ENCODE results near the gene PBX1. TPM values are rescaled to one million over a fixed set of nuclear protein-coding genes. Genes with fewer than 3 reads are reported as not detected.
"Not testable (repeated sequence)": the region's sequence is repeated elsewhere in the genome, so short reads cannot be mapped to it uniquely, and the experiment has no call there.

Gene PBX1
- total RNA-seq, 2 experiments from 2014 or later, result not detected

DNA sequence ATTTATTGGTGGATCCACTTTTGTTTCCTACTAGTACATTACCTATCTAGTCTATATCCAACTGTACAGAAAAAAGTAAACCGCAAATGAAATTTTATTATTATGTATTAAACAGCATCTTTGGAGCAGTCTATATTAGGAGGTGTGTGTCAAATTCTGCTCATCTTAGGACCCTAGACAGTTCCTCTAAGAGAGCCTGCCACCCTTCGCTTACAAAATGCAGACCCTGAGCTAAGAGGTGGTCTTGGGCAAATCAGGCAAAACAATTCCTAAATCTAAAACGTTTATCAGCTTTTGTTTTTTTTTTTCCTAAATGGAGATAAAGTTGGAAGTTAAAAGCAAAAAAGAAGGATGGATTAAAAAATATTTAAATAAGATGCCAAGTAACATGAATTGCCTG is 85.3 kb downstream of the PBX1 start:
- ChIA-PET POLR2A (no interaction called here), CTCF (no interaction called here)
- Mint-ChIP-seq H3K36me3 (ENCODE audit: low read depth) (no peaks in the 10 kb centered on the region), H3K4me3 (no peak overlapping the region), H3K27me3 (ENCODE audit: low read depth) (no peaks in the 10 kb centered on the region), H3K27ac (no peak overlapping the region), H3K9me3 (ENCODE audit: insufficient read depth) (no peaks in the 10 kb centered on the region), H3K4me1 (ENCODE audit: low read depth) (no peaks in the 10 kb centered on the region)
- no peak for ATAC-seq
- DNase-seq, result no peak

- ChIA-PET CTCF (no interaction called here), POLR2A (no interaction called here)
- no peaks in the 10 kb centered on the region for H3K36me3 Mint-ChIP-seq (ENCODE audit: low read depth)
- H3K9me3 Mint-ChIP-seq (ENCODE audit: insufficient read depth), result no peaks in the 10 kb centered on the region
- ATAC-seq (no peak), DNase-seq (no peak)
- no peaks in the 10 kb centered on the region for H3K27me3 Mint-ChIP-seq (ENCODE audit: low read depth)
- no peaks in the 10 kb centered on the region for H3K4me1 Mint-ChIP-seq (ENCODE audit: low read depth)
- H3K4me3 Mint-ChIP-seq, result no peak overlapping the region
- H3K27ac Mint-ChIP-seq, result no peak overlapping the region
Measured at GRCh38 chr1:164644774-164645644, 86.0 kb downstream of the PBX1 start.

DNA sequence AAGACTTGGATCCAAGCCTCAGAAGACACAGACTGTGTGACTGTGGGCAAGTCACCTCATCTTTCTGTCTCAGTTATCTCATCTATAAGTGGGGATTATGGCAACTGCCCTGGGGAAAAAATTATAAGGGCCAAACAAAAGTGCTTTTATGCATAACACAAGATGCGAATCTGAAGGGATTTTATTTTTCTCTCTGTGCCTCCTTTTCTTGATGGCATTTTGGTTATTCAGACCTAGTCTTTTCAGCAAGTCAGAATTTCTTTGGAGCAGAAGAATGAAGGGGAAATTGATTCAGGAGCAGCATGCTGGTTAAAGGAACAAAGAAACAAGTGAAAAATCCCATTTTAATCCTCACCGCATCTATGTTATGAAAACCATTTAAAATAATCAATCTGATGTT is 86.9 kb downstream of the PBX1 start:
- ChIA-PET POLR2A (no interaction called here), CTCF (no interaction called here)
- no peak overlapping the region for H3K4me3 Mint-ChIP-seq
- DNase-seq, result no peak
- H3K27me3 Mint-ChIP-seq (ENCODE audit: low read depth), result no peaks in the 10 kb centered on the region
- ATAC-seq, result no peak
- H3K4me1 Mint-ChIP-seq (ENCODE audit: low read depth), result no peaks in the 10 kb centered on the region
- H3K9me3 Mint-ChIP-seq (ENCODE audit: insufficient read depth), result no peaks in the 10 kb centered on the region
- no peak overlapping the region for H3K27ac Mint-ChIP-seq
- H3K36me3 Mint-ChIP-seq (ENCODE audit: low read depth), result no peaks in the 10 kb centered on the region

GRCh38 chr1:164647211-164647610 is 88.2 kb downstream of the PBX1 start:
- Mint-ChIP-seq H3K27me3 (ENCODE audit: low read depth) (peaks cover 3% of the 10 kb centered on the region), H3K36me3 (ENCODE audit: low read depth) (no peaks in the 10 kb centered on the region), H3K27ac (no peak overlapping the region), H3K4me1 (ENCODE audit: low read depth) (peaks cover 6% of the 10 kb centered on the region), H3K9me3 (ENCODE audit: insufficient read depth) (no peaks in the 10 kb centered on the region), H3K4me3 (no peak overlapping the region)
- DNase-seq, result no peak
- ChIA-PET POLR2A (no interaction called here), CTCF (no interaction called here)
- no peak for ATAC-seq

- no peaks in the 10 kb centered on the region for H3K9me3 Mint-ChIP-seq (ENCODE audit: insufficient read depth)
- no peak for DNase-seq
- H3K36me3 Mint-ChIP-seq (ENCODE audit: low read depth), result no peaks in the 10 kb centered on the region
- H3K4me1 Mint-ChIP-seq (ENCODE audit: low read depth), result peaks cover 6% of the 10 kb centered on the region
- no peak overlapping the region for H3K4me3 Mint-ChIP-seq
- ATAC-seq, result no peak
- ChIA-PET POLR2A (no interaction called here), CTCF (no interaction called here)
- no peak overlapping the region for H3K27ac Mint-ChIP-seq
- peaks cover 3% of the 10 kb centered on the region for H3K27me3 Mint-ChIP-seq (ENCODE audit: low read depth)
Measured at GRCh38 chr1:164648636-164649035, 89.7 kb downstream of the PBX1 start.

- no peak overlapping the region for H3K27ac Mint-ChIP-seq
- CTCF ChIA-PET, result no interaction called here
- peaks cover 6% of the 10 kb centered on the region for H3K4me1 Mint-ChIP-seq (ENCODE audit: low read depth)
- POLR2A ChIA-PET, result no interaction called here
- H3K27me3 Mint-ChIP-seq (ENCODE audit: low read depth), result peaks cover 3% of the 10 kb centered on the region
- DNase-seq (no peak), ATAC-seq (no peak)
- no peaks in the 10 kb centered on the region for H3K36me3 Mint-ChIP-seq (ENCODE audit: low read depth)
- H3K4me3 Mint-ChIP-seq, result no peak overlapping the region
- H3K9me3 Mint-ChIP-seq (ENCODE audit: insufficient read depth), result no peaks in the 10 kb centered on the region
Measured at GRCh38 chr1:164649146-164649545, 90.2 kb downstream of the PBX1 start.

DNA sequence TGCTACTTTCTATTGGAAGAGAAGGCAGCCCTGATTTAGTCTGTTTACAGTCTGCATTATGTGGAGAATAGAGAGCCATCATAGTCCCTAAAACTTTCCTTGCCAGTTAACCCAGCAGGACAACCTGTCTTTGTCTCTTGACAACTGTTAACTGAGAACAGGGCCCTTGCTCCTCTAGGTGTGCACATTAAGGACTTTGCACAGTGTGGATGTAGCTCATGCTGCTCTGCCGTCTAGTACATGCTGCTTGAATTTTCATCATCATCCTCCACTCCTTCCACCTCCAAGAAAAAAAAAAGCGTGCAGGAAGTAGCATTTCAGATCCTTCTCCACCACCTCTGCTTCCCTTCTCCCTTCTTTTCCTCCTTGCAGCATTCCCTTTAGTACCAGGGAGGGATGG is 91.5 kb downstream of the PBX1 start:
- H3K27me3 Mint-ChIP-seq (ENCODE audit: low read depth), result peaks cover 3% of the 10 kb centered on the region
- no peaks in the 10 kb centered on the region for H3K9me3 Mint-ChIP-seq (ENCODE audit: insufficient read depth)
- ChIA-PET POLR2A (no interaction called here), CTCF (no interaction called here)
- no peak for DNase-seq
- H3K36me3 Mint-ChIP-seq (ENCODE audit: low read depth), result no peaks in the 10 kb centered on the region
- H3K4me1 Mint-ChIP-seq (ENCODE audit: low read depth), result peaks cover 6% of the 10 kb centered on the region
- H3K27ac Mint-ChIP-seq, result no peak overlapping the region
- ATAC-seq, result no peak
- H3K4me3 Mint-ChIP-seq, result no peak overlapping the region

DNA sequence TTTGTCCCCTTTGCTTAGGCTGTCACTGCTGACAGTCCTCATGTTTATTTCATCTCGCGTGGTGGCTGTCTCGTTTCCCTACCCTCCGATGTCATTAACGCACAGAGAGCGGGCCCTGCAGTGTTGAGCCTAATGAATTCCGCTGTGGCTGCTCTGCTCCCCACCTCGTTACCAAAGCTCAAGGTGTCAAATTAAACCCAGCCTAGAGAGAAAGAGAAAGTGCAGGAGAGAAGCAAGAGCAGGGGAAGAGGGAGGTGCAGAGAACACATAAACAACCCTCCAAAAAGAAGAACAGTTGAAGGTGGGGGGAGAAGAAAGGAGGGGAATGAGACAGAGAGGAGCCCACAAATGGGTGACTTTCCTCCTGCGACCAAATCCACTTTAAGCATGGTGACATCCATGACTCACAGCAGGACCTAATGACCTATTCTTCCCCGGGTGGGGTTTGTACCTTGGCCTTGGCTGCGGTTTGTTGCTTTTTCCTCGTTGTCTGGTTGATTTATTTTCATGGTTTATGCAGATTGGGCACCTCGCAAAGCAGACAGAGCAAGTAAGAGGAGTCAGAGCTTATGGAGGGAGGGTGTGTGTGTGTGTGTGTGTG is 92.5 kb downstream of the PBX1 start:
- H3K36me3 Mint-ChIP-seq (ENCODE audit: low read depth), result no peaks in the 10 kb centered on the region
- ChIA-PET POLR2A (interaction anchor here (0.6 to 1.2 kb wide), 2 partner anchors 9 to 74 kb away, joined by 3 read pairs; no protein-coding TSS in a partner anchor), CTCF (no interaction called here)
- H3K4me1 Mint-ChIP-seq (ENCODE audit: low read depth), result peaks cover 6% of the 10 kb centered on the region
- H3K9me3 Mint-ChIP-seq (ENCODE audit: insufficient read depth), result no peaks in the 10 kb centered on the region
- peaks cover 3% of the 10 kb centered on the region for H3K27me3 Mint-ChIP-seq (ENCODE audit: low read depth)
- H3K27ac Mint-ChIP-seq, result no peak overlapping the region
- DNase-seq (no peak), ATAC-seq (no peak)
- no peak overlapping the region for H3K4me3 Mint-ChIP-seq

DNA sequence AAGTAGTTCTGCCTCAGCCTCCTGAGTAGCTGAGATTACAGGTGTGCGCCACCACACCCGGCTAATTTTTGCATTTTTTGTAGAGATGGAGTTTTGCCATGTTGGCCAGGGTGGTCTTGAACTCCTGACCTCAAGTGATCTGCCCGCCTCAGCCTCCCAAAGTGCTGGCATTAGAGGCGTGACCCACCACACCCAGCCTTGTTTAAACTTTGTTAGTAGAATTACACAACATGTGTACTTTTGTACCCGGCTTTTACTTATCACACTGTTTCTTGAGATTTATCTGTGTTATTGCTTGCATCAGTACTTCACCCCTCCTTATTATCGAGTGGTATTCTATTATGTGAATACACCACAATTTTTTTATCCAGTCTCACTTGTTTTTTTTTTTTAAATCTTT is 94.0 kb downstream of the PBX1 start:
- H3K4me3 Mint-ChIP-seq; H3K27me3 Mint-ChIP-seq (ENCODE audit: low read depth); POLR2A ChIA-PET; H3K27ac Mint-ChIP-seq; H3K4me1 Mint-ChIP-seq (ENCODE audit: low read depth); ATAC-seq; CTCF ChIA-PET; H3K9me3 Mint-ChIP-seq (ENCODE audit: insufficient read depth); DNase-seq; H3K36me3 Mint-ChIP-seq (ENCODE audit: low read depth): not testable (repeated sequence)

DNA sequence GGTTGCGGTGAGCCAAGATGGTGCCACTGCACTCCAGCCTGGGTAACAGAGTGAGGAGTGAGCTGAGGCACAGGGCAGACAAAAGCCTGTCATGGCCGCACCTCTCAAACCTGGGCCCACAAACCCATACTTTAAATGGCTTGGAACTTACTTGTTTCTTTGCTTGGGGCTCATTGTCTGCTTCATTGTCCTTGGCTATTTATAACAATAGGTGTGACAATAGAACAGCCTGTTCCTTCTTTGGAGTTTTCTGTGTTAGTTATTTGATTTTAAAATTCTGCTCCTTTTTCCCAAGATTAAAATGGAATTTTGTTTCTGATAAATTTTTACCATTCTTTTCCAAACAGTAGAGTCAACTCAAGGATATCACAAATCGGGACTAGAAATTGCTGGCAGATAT is 94.7 kb downstream of the PBX1 start:
- Mint-ChIP-seq H3K4me3 (no peak overlapping the region), H3K4me1 (ENCODE audit: low read depth) (peaks cover 6% of the 10 kb centered on the region), H3K9me3 (ENCODE audit: insufficient read depth) (no peaks in the 10 kb centered on the region), H3K27ac (no peak overlapping the region), H3K27me3 (ENCODE audit: low read depth) (peaks cover 3% of the 10 kb centered on the region), H3K36me3 (ENCODE audit: low read depth) (no peaks in the 10 kb centered on the region)
- no peak for ATAC-seq
- CTCF ChIA-PET, result no interaction called here
- POLR2A ChIA-PET, result no interaction called here
- no peak for DNase-seq

- Mint-ChIP-seq H3K27ac (no peak overlapping the region), H3K4me3 (no peak overlapping the region), H3K9me3 (ENCODE audit: insufficient read depth) (no peaks in the 10 kb centered on the region), H3K4me1 (ENCODE audit: low read depth) (peaks cover 6% of the 10 kb centered on the region), H3K27me3 (ENCODE audit: low read depth) (peaks cover 3% of the 10 kb centered on the region), H3K36me3 (ENCODE audit: low read depth) (no peaks in the 10 kb centered on the region)
- no peak for DNase-seq
- ATAC-seq, result no peak
- CTCF ChIA-PET, result no interaction called here
- POLR2A ChIA-PET, result no interaction called here
Measured at GRCh38 chr1:164654200-164654599, 95.2 kb downstream of the PBX1 start.

DNA sequence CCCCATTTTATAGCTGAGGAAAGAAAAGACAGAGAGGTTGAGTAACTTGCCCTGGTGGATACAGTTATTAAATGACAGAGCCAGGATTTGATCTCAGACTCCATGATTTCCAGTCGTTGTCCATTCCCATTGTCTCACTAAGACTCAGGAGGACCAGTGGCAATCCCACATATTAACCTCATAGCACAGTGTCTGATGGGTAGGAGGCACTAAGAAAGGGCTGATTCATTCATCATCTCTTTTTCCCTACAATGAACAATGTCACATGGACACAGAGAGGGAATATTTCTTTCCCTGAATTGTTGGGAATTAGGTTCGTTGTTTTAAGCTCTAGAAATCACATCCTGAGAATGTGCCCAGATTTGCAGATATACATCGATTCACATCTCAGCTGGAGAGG is 99.9 kb downstream of the PBX1 start:
- Mint-ChIP-seq H3K27ac (no peak overlapping the region), H3K27me3 (ENCODE audit: low read depth) (no peaks in the 10 kb centered on the region), H3K9me3 (ENCODE audit: insufficient read depth) (no peaks in the 10 kb centered on the region), H3K4me3 (no peak overlapping the region), H3K4me1 (ENCODE audit: low read depth) (peaks cover 15% of the 10 kb centered on the region), H3K36me3 (ENCODE audit: low read depth) (no peaks in the 10 kb centered on the region)
- ChIA-PET CTCF (no interaction called here), POLR2A (no interaction called here)
- DNase-seq (no peak), ATAC-seq (no peak)
